ENCODE data around the gene RBM4.

The RBM4 gene

DNA sequence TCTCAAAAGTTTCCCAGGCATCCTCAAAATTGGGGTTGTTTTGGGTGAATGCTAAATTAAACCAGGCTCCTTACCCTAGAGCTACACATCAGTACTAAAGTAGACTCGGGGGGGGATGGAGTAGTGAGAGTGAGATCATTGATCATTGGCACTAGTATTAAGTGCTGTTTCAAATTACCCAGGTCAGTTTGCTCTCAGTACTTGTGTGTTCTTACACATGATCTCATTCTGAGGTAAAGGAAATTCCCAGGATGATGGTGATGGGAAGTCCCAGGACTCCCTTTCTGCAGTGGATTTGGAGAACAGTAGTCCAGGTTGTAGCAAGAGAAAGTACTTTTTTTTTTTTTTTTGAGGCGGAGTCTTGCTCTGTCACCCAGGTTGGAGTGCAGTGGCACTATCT, 12.5 kb downstream of the RBM4 start:
- FAIRE-seq (no peak), DNase-seq (ENCODE audit: low spot score) (no peak)

DNA sequence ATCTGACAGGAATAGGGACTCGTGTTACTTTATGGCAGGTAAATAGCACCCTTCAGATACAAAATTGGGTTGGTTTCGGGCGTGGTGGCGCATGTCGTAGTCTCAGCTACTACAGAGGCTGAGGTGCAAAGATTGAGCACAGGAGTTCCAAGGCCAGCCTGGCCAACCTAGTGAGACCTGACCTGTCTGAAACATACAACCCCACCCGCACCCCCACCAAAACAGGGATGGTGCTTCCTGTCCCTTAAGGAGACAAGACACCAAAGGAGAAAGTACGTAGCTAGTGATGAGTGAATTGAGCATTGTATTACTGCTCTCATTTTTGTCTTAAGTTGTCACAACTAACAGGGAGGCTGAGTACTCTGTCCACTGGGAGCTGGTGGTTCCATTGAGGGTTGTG, 14.1 kb downstream of the RBM4 start:
- DNase-seq (ENCODE audit: low spot score) (no peak), FAIRE-seq (no peak)

DNA sequence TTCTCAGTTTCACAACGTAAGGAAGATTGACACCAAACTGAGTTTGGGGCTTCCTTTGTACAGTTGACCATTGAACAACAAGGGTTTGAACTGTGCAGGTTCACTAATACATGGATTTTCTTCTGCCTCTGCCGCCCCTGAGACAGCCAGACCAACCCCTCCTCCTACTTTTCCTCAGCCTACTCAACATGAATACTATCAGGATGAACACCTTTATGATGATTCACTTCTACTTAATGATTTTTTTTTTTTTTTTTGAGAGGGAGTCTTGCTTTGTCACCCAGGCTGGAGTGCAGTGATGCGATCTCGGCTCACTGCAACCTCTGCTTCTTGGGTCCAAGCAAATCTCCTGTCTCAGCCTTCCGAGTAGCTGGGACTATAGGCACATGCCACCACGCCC, 14.6 kb downstream of the RBM4 start:
- FAIRE-seq: no peak

DNA sequence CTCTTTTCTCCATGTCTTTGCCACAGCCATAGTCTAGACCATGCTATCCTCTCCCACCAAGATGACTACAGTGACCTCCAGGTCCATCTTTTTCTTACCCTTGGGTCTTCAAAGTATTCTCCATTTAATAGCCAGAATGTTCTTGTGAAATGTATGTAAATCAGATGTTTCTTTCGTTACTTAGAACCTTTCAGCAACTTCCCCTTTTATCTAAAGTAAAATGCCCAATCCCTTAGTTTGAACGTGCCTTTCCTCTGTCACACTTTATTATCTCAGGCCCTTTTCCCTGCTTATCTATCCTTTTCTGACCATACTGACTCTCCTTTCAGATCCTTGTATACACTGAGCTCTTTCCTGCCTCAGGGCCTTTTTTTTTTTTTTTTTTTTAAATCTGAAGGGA, 21.3 kb downstream of the RBM4 start:
- FAIRE-seq (no peak), DNase-seq (ENCODE audit: low spot score) (no peak)

More for the DNA sequence above, 14.6 kb downstream of the RBM4 start:
- DNase-seq (ENCODE audit: low spot score): no peak

DNA sequence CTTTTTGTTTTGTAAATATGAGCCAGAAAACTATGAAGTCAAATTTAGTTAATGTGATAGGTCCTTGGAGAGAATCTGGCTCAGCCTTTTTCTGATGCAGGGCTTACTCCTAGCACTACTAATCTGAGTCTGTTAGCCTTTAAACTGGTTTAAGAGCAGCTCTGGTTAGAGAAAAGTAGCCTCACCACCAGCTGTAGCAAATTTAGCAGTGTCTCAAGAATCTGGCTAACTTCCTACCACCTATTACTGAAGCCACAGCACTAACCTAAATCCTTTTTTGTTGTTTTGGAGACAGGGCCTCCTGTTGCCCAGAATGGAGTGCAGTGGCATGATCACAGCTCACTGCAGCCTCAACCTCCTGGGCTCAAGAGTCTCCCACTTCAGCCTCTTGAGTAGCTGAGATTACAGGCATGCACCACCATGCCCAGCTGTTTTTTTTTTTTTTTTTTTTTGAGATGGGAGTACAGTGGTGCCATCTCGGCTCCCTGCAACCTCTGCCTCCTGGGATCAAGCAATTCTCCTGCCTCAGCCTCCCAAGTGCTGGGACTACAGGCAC, 25.3 kb downstream of the RBM4 start:
- no peak for FAIRE-seq
- DNase-seq (ENCODE audit: low spot score): no peak

DNA sequence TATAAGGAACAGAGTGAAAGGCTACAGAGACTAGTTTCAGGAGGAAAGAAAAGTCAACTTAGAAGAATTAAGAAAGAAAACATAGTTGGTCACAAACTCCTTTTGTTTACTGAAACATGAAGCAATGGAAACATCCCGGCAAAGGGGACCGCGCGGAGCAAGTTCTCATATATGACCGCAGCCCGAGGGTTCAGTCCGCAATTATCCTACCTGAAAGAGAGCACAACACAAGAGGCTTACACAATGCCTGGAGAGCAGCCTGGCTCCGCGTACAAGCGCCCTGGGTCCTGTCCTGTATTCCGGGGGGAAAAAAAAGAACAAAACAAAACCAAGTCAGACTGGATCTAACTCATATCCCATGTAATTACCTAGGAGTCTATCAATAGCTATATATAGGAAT, 26.9 kb downstream of the RBM4 start:
- no peak for FAIRE-seq
- no peak for DNase-seq (ENCODE audit: low spot score)

DNA sequence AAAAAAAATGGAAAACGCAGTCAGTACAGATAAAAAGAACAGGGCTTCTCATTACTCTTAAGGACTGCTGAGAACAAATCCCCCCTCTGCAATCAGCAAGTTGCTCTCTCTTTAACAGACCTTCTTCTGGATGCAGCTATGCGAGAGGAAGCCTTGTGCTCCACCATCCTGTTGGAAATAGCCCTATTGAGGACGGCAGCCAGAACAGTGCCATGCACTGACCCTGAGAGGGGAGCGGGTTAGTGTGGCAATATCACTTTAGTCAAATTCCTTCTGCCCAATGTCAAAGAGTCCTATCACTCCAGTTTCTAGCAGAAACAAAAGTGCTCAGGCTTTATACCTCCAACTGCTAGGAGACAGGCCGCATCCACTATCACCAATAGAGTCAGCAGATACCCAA, 32.3 kb downstream of the RBM4 start:
- no peak for FAIRE-seq
- no peak for DNase-seq (ENCODE audit: low spot score)

DNA sequence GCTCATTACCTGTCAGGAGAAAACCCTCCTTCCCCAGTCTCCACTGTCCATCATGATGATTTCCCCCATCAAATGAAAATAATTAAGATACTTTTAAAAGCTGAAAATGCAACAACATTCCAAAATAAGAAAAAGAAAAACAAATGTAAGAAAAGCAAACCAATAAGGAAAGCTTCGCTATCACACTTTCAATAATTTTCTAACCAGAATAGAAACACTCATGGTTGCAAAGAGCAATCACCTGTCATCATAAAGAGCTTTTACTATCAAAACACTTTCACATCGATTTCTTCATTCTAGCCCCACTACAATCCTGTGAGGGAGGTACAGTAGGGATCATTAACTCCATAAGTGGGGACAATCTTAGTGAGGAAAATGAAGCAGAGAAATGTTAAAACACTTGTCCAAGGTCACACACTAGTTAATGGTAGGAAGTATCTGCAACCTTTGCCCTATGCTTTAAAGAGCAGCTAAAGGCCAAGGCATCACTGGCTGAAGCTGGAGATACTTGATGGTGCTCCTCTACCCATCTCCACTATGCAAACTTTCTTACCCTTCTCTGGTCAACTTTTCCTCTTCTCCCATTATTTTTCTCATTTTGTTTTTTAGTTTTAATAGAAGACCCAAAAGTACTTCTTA, 36.6 kb downstream of the RBM4 start:
- FAIRE-seq (no peak), DNase-seq (ENCODE audit: low spot score) (no peak)

DNA sequence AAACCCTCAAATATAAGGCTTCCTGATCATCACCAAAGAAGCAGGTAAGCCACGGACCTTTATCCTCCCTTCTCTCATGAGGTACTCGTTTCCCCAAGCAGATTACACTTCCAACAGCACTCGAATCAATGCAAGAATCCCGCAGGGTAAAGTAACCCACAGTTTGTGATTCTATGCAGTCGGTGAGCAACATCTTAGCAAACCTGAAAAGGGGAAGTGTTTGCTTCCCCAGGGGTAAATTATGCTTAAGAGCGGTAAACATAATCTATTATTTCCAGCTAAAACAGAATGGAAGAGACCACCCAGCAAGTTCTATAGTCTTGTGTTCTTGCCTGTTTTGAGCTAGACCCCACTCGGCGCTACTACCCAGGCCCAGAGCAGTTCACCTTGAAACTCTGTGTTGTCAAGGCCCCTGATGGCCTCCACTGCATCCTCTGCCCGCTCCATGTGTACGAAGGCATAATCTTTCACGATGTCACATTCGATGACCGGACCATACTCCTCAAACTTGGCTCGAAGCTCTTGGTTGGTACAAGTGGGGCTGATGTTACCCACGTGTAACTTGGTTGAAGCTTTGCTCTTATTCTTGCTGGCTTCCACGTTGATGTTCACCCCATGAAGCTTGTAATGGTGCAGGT, 37.9 kb downstream of the RBM4 start:
- FAIRE-seq: no peak
- no peak for DNase-seq (ENCODE audit: low spot score)

DNA sequence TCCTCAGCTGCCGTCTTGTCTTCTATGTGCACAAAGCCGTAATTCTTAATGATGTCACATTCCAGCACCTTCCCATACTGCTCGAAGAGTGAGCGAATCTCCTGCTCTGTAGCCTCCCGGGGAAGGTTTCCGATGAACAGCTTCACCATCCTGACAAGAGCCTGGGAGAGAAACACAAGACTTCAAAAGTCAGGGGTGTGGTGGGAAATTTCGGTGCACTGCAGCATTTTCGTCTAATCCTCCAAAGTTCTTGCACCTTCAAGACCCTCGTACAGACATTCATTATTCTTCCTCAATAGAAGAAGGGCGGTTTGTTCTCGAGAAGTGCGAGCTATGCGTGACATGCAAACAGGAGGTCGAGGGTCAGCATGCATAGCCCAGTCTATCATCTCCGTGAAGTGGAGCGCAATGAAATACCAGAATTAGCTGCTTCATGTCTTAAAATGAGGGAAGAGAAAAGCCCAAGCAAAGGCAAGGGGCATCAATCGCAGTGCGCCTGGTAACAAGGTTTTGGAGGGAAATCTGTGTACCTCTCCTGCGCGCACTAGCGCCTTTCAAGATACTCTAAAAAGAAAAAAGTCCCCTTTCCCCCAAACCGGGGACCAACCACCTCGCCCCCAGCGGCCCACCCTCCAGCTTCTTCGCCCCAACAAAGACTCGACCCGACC, 38.6 kb downstream of the RBM4 start:
- no peak for DNase-seq (ENCODE audit: low spot score)
- FAIRE-seq: no peak

DNA sequence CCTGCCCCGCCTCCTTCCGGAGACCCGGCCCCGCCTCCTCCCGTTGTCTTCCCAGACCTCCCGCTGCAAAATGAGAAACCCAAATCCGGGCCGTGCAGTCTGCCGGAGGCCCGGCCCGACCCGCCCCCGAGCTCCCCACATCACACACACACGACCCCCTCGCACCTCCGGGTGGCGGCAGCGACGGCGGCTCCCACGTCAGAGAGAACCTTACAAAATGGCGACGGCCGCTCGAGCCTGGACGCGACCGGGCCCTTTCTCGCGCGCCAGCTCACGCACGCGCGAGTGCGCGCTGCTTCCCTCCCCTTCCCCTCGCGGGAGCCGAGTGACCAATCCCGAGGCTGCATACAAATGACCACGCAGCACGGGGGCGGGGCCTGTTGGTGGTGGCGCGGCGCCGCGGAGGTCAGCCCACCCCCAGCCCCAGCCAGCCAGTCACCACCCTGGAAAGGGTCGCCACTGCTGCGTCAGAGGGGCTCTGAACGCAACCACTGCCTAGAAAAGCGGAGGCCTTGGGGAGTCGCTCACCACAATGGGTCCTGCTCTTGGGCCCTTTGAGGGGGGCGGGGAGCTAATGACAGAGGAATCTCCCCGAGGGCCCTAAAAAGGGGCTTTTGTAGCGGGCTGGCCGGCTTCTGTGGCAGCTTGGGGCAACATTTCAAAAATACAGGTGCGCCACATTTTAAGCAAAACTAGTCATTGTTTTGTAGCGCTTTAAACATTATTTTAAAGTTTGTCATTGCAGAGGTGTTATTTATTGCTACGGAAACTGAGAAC, 39.3 kb downstream of the RBM4 start, which contains the start of gene RBM4B:
TSS of gene RBM4B (minus strand) at position 289 of the 777 bp plus-strand sequence. CDS start 808 bp downstream, outside the sequence.
- FAIRE-seq (no peak), DNase-seq (ENCODE audit: low spot score) (peak; percentile 97)

DNA sequence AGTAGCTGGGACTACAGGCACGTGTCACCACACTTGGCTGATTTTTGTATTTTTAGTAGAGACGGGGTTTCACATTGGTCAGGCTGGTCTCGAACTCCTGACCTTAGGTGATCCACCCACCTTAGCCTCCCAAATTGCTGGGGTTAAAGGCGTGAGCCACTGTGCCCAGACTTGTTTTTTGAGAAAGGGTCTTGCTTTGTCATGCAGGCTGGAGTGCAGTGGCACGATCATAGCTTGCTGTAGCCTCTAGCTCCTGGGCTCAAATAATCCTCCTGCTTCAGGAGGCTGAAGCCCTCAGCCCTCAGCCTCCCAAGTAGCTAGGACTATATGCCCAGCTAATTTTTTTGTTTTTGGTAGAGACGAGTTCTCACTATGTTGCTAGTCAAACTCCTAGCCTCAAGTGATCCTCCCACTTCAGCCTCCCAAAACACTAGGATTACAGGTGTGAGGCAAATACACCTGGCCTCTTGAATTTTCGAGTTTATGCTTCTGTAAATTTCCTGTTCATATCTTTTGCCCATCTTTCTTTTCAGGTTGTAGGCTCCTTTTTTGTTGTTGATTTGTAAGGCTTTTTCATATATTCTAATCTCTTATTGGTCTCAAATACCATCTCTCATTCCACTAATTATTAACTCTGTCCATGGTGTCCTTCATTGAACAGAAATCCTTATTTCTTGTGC, 42.6 kb downstream of the RBM4 start:
- DNase-seq (ENCODE audit: low spot score) (no peak), FAIRE-seq (no peak)

DNA sequence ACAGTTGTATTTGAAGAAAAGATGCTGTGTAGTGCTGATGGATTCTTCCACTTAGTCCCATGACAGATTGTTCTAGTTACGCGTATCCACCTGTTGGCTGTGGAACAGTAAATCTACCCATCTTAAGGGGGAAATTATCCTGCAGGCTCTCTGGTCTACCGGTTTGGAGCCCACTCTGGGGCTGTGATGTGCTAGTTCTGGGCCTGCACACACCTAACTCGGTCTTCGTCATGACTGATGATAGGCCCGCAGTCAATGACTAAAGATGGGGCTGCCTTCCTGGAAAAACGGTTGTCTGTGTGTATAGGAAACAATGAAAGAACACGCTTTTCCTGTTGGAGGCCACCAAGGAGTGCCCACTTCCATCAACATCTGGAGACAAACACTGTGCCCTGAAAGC, 45.4 kb downstream of the RBM4 start:
- DNase-seq (ENCODE audit: low spot score) (no peak), FAIRE-seq (no peak)

DNA sequence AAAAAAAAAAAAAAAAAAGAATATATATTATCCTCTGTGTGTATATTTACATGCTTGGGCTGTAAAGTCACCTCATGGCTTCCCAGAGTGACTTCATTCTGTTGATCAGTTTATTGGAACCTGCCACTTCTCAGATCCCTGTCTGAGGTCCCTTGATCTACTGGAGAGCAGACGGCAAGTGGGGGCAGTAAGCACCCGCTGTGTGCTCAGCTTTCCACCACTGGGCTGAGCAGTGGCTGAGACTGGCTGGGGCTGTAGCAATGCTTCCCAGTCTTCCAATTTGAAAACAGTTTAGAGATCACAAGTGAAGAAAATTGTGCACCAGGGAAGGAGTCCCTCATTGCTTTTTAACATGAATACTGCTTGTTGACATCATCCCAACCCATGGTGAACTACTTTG, 46.1 kb downstream of the RBM4 start:
- no peak for FAIRE-seq
- DNase-seq (ENCODE audit: low spot score): no peak

DNA sequence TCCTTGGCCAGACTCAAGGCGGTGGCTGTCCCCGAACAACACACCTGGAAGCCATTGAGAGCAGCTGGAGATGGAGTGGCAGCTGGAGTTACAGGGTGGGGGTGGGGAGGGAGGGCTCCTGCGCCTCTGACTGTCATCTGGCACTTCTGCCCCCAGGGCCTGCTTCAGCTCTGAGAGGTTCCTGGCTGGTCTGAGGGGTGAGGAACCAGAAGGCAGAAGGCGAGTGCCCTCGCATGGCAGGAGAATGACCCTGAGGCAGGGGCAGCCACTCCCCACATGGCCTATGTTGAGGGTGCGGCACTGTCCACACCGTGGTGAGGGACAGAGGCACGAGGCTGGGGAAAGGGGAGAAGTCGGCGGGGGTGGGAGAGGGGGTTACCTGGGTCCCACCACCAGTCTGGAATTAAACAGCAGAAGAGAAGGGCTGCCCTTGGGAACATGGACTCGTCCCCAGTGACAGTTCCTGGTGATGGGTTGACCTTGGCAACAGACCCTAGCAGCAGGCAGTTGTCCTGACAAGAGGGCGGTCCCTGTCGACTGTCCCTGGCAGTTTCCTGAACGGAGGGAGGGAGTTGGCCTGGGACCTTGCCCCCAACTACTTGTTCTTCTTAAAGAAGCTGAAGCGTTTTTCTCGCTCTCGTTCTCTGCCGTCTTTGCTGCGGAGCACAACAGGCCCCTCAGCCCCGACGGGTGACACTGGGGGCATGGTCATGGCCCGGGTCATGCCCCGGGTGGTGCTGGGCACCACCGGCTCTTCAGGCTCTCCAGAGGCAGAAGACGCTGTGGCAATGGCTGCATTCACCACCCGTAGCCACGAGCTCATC, 47.0 kb downstream of the RBM4 start:
- FAIRE-seq (peak; percentile 74), DNase-seq (ENCODE audit: low spot score) (no peak)

DNA sequence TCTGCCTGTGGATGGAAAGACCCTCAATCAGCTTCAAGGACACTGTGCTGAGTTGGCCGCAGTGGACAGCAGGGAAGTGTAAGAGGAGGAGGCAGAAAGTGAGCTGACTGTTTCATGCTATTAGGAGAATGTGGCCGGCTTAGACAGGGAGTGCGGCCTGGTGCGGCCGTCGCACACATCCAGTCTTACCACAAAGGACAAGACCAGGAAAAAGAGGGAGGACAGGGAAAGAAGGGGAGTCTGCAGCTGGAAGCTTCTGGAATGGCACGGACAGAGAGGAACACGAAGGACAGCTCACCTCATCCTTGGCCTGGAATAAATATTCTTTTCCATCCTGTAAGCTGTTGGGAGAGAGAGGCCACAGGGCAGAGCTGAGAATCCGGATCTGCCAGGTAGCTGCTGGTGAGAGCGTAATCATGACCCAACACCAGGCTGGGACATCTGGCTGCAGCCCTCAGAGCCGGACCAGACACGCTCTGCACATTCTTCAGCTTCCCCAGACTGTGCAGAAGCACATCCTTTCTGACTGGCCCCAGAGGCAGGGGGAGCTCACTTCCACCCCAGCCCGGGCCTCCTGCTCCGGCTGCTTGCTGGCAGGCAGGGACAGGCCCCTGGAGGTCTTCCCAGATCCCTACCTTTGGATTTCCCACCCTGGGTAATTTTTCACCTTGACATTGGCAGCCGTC, 47.7 kb downstream of the RBM4 start:
- FAIRE-seq: no peak
- DNase-seq (ENCODE audit: low spot score): no peak

DNA sequence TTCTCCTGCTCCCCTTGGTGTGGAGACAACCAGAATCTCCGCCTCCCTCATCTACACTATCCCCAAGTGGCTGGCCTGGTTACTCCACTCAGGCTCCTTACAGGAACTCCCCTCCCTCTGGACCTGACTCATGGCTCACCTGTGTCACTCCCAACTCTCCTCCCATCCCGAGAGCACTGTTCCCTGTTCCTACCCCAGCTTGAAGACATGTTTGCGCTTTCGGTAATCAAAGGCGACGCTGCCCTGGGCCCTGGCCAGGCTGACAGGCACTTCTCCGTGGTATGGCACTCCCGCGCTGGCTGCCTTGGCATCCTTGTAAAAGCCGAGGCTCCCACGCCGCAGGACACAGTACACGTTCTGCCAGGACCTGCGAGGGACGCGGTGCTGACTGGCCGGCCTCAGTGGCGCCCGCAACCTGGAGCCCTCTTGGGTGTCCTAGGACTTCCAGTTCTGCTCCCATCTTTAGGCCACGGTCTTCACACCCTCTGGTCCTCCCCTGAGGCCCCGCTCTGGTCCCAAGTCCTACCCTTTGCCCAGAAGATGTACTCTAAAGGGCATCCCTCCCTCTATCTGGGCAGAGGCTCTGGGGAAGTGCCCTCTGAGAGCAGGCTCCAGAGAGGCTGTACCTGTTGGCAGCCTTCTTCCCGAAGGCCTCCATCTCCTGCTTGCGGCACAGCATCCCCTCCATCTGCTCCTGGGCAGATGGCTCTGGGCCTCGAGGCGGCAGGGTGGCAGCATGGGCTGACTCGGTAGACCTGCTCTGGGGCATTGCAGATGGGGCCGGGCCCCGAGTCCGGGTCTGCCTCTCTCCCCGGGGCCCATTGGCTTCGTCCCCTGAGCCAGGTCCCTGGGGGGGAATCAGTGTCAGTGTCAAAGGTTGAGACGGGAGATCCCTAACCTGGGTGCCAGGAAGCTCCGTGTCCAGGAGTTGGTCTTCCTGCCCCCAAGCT, 48.6 kb downstream of the RBM4 start:
- DNase-seq (ENCODE audit: low spot score): no peak
- FAIRE-seq: no peak

DNA sequence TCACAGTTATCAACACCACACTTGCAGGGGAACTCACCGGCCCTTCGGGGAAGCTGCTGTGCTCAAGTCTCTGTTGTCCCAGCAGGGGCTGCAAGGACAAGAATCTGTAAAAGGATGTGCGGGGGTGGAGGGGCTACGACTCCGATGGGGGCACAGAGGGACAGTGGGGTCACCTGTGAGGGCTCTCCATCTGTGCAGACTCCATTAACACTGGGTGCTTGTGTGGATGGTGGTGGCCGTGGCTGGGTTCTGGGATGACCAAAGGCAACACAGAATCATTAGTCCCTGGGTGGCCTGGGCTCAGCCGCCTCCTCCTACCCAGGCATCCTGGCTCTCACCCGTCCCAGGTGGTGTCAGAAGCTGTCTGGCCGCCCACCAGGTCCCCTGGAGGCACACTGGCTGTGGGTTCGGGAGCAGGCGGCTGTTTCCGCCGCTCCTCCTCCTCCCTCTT, 49.4 kb downstream of the RBM4 start:
- FAIRE-seq: no peak
- no peak for DNase-seq (ENCODE audit: low spot score)

All from urothelium cell line (cell line).